A375 (cell line): ENCODE measurements around the gene OR5T1. TPM values are rescaled to one million over a fixed set of nuclear protein-coding genes. Genes with fewer than 3 reads are reported as not detected.

Experiments used
- total RNA-seq: library from RNA; depleted of rRNA; stranded (reverse); fragments of >200 nt; shearing (Covaris generic); gene quantifications from 2 replicates; pipeline ENCODE4 v1.2.3, GENCODE V29; 2014; rRNA removed

OR5T1 gene
- total RNA-seq: not detected in 2 replicates

GRCh38 chr11:56273854-56274253 is at the start of gene OR5T1:
OR5T1 (plus strand) TSS chr11:56274154; CDS start chr11:56275639, 1,485 bp downstream.

GRCh38 chr11:56234155-56234554 is 39.8 kb upstream of the OR5T1 start, which contains the start of gene OR5T2:
OR5T2 (minus strand) TSS chr11:56234255; CDS start chr11:56233062, 1,193 bp downstream.

GRCh38 chr11:56251954-56252353 is 22.0 kb upstream of the OR5T1 start, which contains the start of gene OR5T3:
OR5T3 (plus strand) TSS chr11:56252254; CDS start chr11:56252254, 0 bp downstream.

GRCh38 chr11:56292154-56292553 is 18.2 kb downstream of the OR5T1 start, which contains the start of gene OR8H1:
OR8H1 (minus strand) TSS chr11:56292254; CDS start chr11:56291062, 1,192 bp downstream.

GRCh38 chr11:56314844-56315243 is 40.9 kb downstream of the OR5T1 start, which contains the start of gene OR8K3:
OR8K3 (plus strand) TSS chr11:56315144; CDS start chr11:56318307, 3,163 bp downstream.

Other genes with a start within 250 kb of the OR5T1 start
- not detected in 2 replicates for gene OR5AS1, start 246.5 kb upstream of the OR5T1 start, total RNA-seq
- gene OR8I2, start 180.8 kb upstream of the OR5T1 start, total RNA-seq: not detected in 2 replicates
- gene OR8H2, start 170.5 kb upstream of the OR5T1 start, total RNA-seq: not detected in 2 replicates
- not detected in 2 replicates for gene OR8H3, start 151.8 kb upstream of the OR5T1 start, total RNA-seq
- gene OR8J3, start 134.0 kb upstream of the OR5T1 start, total RNA-seq: not detected in 2 replicates
- not detected in 2 replicates for gene OR8K5, start 113.8 kb upstream of the OR5T1 start, total RNA-seq
- not detected in 2 replicates for gene OR5J2, start 97.5 kb upstream of the OR5T1 start, total RNA-seq
- gene OR5T2, start 39.9 kb upstream of the OR5T1 start, total RNA-seq: not detected in 2 replicates
- gene OR5T3, start 21.9 kb upstream of the OR5T1 start, total RNA-seq: not detected in 2 replicates
- not detected in 2 replicates for gene OR8H1, start 18.1 kb downstream of the OR5T1 start, total RNA-seq
- not detected in 2 replicates for gene OR8K3, start 41.0 kb downstream of the OR5T1 start, total RNA-seq
- not detected in 2 replicates for gene OR8K1, start 71.9 kb downstream of the OR5T1 start, total RNA-seq
- not detected in 2 replicates for gene OR8J1, start 80.1 kb downstream of the OR5T1 start, total RNA-seq
- not detected in 2 replicates for gene OR8U1, start 101.5 kb downstream of the OR5T1 start, total RNA-seq
- not detected in 2 replicates for gene OR5AL1, start 138.5 kb downstream of the OR5T1 start, total RNA-seq
- not detected in 2 replicates for gene OR5M3, start 199.2 kb downstream of the OR5T1 start, total RNA-seq
- gene OR5M8, start 217.2 kb downstream of the OR5T1 start, total RNA-seq: not detected in 2 replicates